Thyroid gland (tissue), 4 donors: ENCODE data around the gene RNF217.

Experiments
- POLR2A ChIP-seq, 2 donors: fragments of 450-650 bp; IDR thresholded peaks; one replicate each; pipeline ENCODE4 v1.6.1; 2017; ENCODE audit warnings: antibody characterized with exemption in 2 of 2, mild to moderate bottlenecking in 2 of 2, moderate library complexity in 1 of 2
- TF ChIP-seq, protein P1 (sequence below), 6 experiments: fragments of 200-600 bp in 3 of 6; fragments of 450-650 bp in 3 of 6; sonication (generic) in 3 of 6; IDR thresholded peaks; one replicate each; pipeline ENCODE4 v1.5.1; 2016 to 2019; ENCODE audit warnings: antibody characterized with exemption in 6 of 6, mild to moderate bottlenecking in 2 of 6, inconsistent platforms in 1 of 6, moderate library complexity in 1 of 6

DNA sequence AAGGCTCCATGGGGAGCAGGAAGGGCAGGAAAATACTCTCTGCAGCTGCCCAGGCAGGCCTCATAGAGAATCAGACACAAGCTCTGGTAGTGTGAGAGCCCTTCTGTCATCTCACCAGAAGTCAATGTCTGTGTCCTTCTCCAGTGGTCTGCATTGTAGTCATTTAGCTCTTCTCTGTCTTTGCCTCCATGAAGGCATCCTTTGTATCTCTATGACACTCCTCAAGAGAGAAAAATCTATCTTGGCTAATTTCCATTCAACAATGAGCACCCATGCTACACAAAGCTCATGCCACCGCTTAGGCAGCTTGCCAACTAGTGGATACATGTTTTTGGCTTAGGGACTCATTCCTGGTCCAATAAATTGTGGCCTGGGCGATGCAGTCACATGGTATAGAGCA, 92.1 kb downstream of the RNF217 start:
- TF ChIP-seq, protein P1, sequence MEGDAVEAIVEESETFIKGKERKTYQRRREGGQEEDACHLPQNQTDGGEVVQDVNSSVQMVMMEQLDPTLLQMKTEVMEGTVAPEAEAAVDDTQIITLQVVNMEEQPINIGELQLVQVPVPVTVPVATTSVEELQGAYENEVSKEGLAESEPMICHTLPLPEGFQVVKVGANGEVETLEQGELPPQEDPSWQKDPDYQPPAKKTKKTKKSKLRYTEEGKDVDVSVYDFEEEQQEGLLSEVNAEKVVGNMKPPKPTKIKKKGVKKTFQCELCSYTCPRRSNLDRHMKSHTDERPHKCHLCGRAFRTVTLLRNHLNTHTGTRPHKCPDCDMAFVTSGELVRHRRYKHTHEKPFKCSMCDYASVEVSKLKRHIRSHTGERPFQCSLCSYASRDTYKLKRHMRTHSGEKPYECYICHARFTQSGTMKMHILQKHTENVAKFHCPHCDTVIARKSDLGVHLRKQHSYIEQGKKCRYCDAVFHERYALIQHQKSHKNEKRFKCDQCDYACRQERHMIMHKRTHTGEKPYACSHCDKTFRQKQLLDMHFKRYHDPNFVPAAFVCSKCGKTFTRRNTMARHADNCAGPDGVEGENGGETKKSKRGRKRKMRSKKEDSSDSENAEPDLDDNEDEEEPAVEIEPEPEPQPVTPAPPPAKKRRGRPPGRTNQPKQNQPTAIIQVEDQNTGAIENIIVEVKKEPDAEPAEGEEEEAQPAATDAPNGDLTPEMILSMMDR (IDR thresholded peaks at IDR 0.05) = no peak
- no peak for TF ChIP-seq POLR2A (IDR thresholded peaks at IDR 0.05)
